OCI-LY7 (cell line): Measurements from ENCODE around the gene CDC6. TPM values are rescaled to one million over a fixed set of nuclear protein-coding genes. Genes with fewer than 3 reads are reported as not detected.

ENCODE experiments used
- BruUV-seq: library from RNA; stranded (reverse); fragments of 400-500 nt; replicated peaks from 2 replicates; lab custom pipeline; 2021; lab: Mats Ljungman, UMichigan
- CTCF ChIA-PET: fragments of 300-600 bp; sonication (Branson Sonifier 250); formaldehyde crosslinking; loops from one replicate; lab custom pipeline; 2022; ENCODE audit warnings: antibody characterized with exemption; ENCODE audit not compliant: unreplicated experiment; lab: Charles Lee
- POLR2A ChIA-PET: fragments of 300-600 bp; sonication (Branson Sonifier 250); formaldehyde crosslinking; loops from one replicate; lab custom pipeline; 2022; ENCODE audit warnings: antibody characterized with exemption; lab: Charles Lee
- DNase-seq: peaks from one replicate; pipeline ENCODE4 v3.0.0-alpha.2; 2015; ENCODE audit warnings: low spot score
- H2AFZ ChIP-seq: fragments of 200-600 bp; sonication (generic), shearing (Covaris generic); 2 replicates; pipeline ENCODE4 v1.6.1; 2014; ENCODE audit warnings: mild to moderate bottlenecking, antibody characterized with exemption, low read length, moderate library complexity
- H3K27ac ChIP-seq: fragments of 200-600 bp; sonication (generic); 2 replicates; pipeline ENCODE4 v1.5.1; 2014; ENCODE audit warnings: mixed run types, low read depth, mild to moderate bottlenecking, moderate library complexity, low read length, inconsistent platforms; ENCODE audit not compliant: poor library complexity, severe bottlenecking
- H3K36me3 ChIP-seq: fragments of 200-600 bp; sonication (generic); 2 replicates; pipeline ENCODE4 v1.6.1; 2014; ENCODE audit warnings: mild to moderate bottlenecking, antibody characterized with exemption, low read length, moderate library complexity, mixed read lengths; ENCODE audit not compliant: insufficient read depth
- H3K4me1 ChIP-seq: fragments of 200-600 bp; sonication (generic); 2 replicates; pipeline ENCODE4 v1.5.1; 2014; ENCODE audit warnings: mild to moderate bottlenecking, low read length; ENCODE audit not compliant: insufficient read depth, poor library complexity, severe bottlenecking
- H3K4me2 ChIP-seq: fragments of 200-600 bp; sonication (generic); 2 replicates; pipeline ENCODE4 v1.6.1; 2014; ENCODE audit warnings: mild to moderate bottlenecking, low read length
- H3K4me3 ChIP-seq: fragments of 200-600 bp; sonication (generic); 2 replicates; pipeline ENCODE4 v1.5.1; 2014; ENCODE audit warnings: mild to moderate bottlenecking, low read depth, low read length; ENCODE audit not compliant: poor library complexity, severe bottlenecking
- H3K79me2 ChIP-seq: fragments of 200-600 bp; sonication (generic); 2 replicates; pipeline ENCODE4 v1.6.1; 2016; ENCODE audit warnings: low read depth, mild to moderate bottlenecking, low read length, moderate library complexity, mixed read lengths; ENCODE audit not compliant: insufficient read depth
- H3K9me2 ChIP-seq: fragments of 200-600 bp; sonication (generic); 2 replicates; pipeline ENCODE4 v1.6.1; 2016; ENCODE audit warnings: mild to moderate bottlenecking, low read length, mixed read lengths; ENCODE audit not compliant: insufficient read depth
- H3K9me3 ChIP-seq: fragments of 200-600 bp; sonication (generic); 2 replicates; pipeline ENCODE4 v1.6.1; 2014; ENCODE audit warnings: mild to moderate bottlenecking, mixed run types, low read length, mixed read lengths
- H4K20me1 ChIP-seq: fragments of 200-600 bp; sonication (generic); 2 replicates; pipeline ENCODE4 v1.6.1; 2014; ENCODE audit warnings: mild to moderate bottlenecking, antibody characterized with exemption, low read length, moderate library complexity, mixed read lengths; ENCODE audit not compliant: insufficient read depth
- EZH2phosphoT487 ChIP-seq: fragments of 200-600 bp; sonication (generic); IDR thresholded peaks from 2 replicates; pipeline ENCODE4 v1.6.1; 2018; ENCODE audit warnings: low read depth, borderline replicate concordance, mild to moderate bottlenecking, mixed run types, antibody characterized with exemption, low read length, moderate library complexity, mixed read lengths
- intact Hi-C: fragments of 100-400 bp; cut with micrococcal nuclease; formaldehyde crosslinking; loops from one replicate; pipeline ENCODE4 v1.10.0; 2022; ENCODE audit not compliant: unreplicated experiment
- total RNA-seq, 2 experiments: library from RNA; depleted of rRNA in 1 of 2; stranded (reverse); fragments of >200 nt in 1 of 2; shearing (Covaris generic) in 1 of 2; gene quantifications; 2 replicates each; pipeline ENCODE4 v1.2.3, GENCODE V29; 2014 to 2022
- TF ChIP-seq, protein P1 (sequence below): fragments of 200-600 bp; sonication (generic); conservative IDR thresholded peaks from 2 replicates; pipeline ENCODE4 v1.5.1; 2014; ENCODE audit warnings: mild to moderate bottlenecking, antibody characterized with exemption, low read length, moderate library complexity, mixed read lengths

Gene CDC6
- total RNA-seq, 2 experiments from 2014 or later = 75.2 to 132 TPM

DNA sequence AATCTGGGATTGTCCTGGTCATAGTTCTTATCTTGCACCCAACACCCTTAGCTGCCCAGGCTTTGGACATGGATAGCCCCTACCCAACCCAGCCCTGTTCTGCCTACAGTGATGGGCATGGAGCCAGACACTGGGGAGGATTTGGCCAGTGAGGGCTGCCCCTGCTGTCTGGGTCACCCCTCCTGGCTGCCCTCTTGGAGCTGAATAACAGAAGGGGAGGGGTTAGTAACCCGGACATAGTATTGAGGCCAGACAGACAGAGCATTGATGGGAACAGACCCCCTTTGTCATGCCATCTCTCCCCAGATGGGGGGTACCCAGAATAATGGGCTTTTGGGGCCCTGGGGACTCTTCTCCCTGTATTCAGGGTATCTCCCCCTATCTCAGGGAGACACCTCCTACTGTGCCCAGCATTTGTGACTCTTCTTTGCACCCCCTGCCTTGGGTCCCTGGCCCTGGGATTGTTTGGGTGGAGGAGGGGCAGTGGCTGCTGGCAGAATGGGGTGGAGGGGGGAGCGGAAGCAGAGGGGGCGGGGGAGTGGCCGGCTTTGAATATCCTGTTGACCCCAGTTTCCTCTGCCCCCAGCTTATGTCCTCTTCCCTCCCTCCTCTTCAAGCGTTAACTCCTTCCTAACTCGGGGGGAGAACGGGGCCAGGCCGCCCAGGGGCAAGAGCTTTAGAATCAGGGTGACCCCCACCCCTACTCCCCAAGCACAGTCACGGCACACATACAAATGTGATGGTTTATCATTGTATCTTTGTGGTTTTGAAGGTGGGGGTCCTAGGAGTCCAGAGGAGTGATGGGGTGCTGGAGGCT is 59.8 kb downstream of the CDC6 start:
- H3K27ac ChIP-seq = peak overlapping the region; percentile 26
- H3K4me3 ChIP-seq = peak overlapping the region; percentile 11
- H2AFZ ChIP-seq = no peak overlapping the region
- no peaks in the 10 kb centered on the region for H4K20me1 ChIP-seq
- H3K36me3 ChIP-seq = no peaks in the 10 kb centered on the region
- TF ChIP-seq, protein P1, sequence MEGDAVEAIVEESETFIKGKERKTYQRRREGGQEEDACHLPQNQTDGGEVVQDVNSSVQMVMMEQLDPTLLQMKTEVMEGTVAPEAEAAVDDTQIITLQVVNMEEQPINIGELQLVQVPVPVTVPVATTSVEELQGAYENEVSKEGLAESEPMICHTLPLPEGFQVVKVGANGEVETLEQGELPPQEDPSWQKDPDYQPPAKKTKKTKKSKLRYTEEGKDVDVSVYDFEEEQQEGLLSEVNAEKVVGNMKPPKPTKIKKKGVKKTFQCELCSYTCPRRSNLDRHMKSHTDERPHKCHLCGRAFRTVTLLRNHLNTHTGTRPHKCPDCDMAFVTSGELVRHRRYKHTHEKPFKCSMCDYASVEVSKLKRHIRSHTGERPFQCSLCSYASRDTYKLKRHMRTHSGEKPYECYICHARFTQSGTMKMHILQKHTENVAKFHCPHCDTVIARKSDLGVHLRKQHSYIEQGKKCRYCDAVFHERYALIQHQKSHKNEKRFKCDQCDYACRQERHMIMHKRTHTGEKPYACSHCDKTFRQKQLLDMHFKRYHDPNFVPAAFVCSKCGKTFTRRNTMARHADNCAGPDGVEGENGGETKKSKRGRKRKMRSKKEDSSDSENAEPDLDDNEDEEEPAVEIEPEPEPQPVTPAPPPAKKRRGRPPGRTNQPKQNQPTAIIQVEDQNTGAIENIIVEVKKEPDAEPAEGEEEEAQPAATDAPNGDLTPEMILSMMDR = no peak
- no peak for TF ChIP-seq EZH2phosphoT487
- ChIA-PET CTCF (no interaction called here), POLR2A (no interaction called here)
- H3K9me3 ChIP-seq = no peaks in the 10 kb centered on the region
- intact Hi-C loops = no loop called here
- H3K4me1 ChIP-seq = peaks cover 29% of the 10 kb centered on the region
- H3K9me2 ChIP-seq = no peaks in the 10 kb centered on the region
- H3K79me2 ChIP-seq = no peaks in the 10 kb centered on the region
- no TSS peak for BruUV-seq
- H3K4me2 ChIP-seq = peak overlapping the region; percentile 60
- DNase-seq = peak; percentile 49

DNA sequence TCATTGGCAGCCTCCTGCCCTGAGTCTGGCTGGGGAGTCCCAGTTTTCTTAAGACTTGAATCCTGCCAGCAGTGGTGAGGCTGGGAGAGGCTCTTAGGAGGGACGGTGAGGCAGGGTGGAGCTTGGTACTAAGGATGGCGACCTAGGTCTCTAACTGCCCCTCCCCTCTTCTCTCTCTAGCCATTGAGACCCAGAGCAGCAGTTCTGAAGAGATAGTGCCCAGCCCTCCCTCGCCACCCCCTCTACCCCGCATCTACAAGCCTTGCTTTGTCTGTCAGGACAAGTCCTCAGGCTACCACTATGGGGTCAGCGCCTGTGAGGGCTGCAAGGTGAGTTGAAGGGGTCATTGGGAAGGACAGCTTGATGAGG is 60.4 kb downstream of the CDC6 start:
- H3K4me3 ChIP-seq = no peak overlapping the region
- peak overlapping the region; percentile 60 for H3K4me2 ChIP-seq
- ChIA-PET CTCF (no interaction called here), POLR2A (no interaction called here)
- H2AFZ ChIP-seq = no peak overlapping the region
- H3K36me3 ChIP-seq = no peaks in the 10 kb centered on the region
- no TSS peak for BruUV-seq
- H3K4me1 ChIP-seq = peaks cover 27% of the 10 kb centered on the region
- H4K20me1 ChIP-seq = no peaks in the 10 kb centered on the region
- no peak for DNase-seq
- H3K9me3 ChIP-seq = no peaks in the 10 kb centered on the region
- no peak for TF ChIP-seq EZH2phosphoT487
- TF ChIP-seq, protein P1 = no peak
- intact Hi-C loops = no loop called here
- no peaks in the 10 kb centered on the region for H3K9me2 ChIP-seq
- no peaks in the 10 kb centered on the region for H3K79me2 ChIP-seq
- H3K27ac ChIP-seq = peak overlapping the region; percentile 26
